Muscle layer of colon (tissue), 2 donors: ENCODE data around the gene AUTS2.
"Not testable (repeated sequence)": the region's sequence is repeated elsewhere in the genome, so short reads cannot be mapped to it uniquely, and the experiment has no call there.

ENCODE experiments used
- H3K27ac ChIP-seq: one replicate; pipeline ENCODE4 v1.7.0; 2013; ENCODE audit warnings: low read depth, mild to moderate bottlenecking, low read length, moderate library complexity
- H3K27me3 ChIP-seq, 2 donors: one replicate each; pipeline ENCODE4 v1.7.0; 2013; ENCODE audit warnings: low read length in 2 of 2, mild to moderate bottlenecking in 2 of 2; ENCODE audit not compliant: insufficient read depth in 2 of 2, control insufficient read depth in 1 of 2
- H3K36me3 ChIP-seq: one replicate; pipeline ENCODE4 v1.7.0; 2013; ENCODE audit warnings: mild to moderate bottlenecking, low read length; ENCODE audit not compliant: insufficient read depth
- H3K4me1 ChIP-seq: one replicate; pipeline ENCODE4 v1.7.0; 2013; ENCODE audit warnings: mild to moderate bottlenecking, low read length; ENCODE audit not compliant: insufficient read depth
- H3K4me3 ChIP-seq, 2 donors: one replicate each; pipeline ENCODE4 v1.7.0; 2013; ENCODE audit warnings: low read length in 2 of 2, low read depth in 1 of 2, mild to moderate bottlenecking in 1 of 2, moderate library complexity in 1 of 2
- H3K9ac ChIP-seq: one replicate; pipeline ENCODE4 v1.7.0; 2013; ENCODE audit warnings: low read length
- H3K9me3 ChIP-seq: one replicate; pipeline ENCODE4 v1.7.0; 2013; ENCODE audit warnings: mild to moderate bottlenecking, low read length
- donor health status: abdominal sarcoma.
- donor health status: Adenocarcinoma of cecum.

Gene AUTS2

DNA sequence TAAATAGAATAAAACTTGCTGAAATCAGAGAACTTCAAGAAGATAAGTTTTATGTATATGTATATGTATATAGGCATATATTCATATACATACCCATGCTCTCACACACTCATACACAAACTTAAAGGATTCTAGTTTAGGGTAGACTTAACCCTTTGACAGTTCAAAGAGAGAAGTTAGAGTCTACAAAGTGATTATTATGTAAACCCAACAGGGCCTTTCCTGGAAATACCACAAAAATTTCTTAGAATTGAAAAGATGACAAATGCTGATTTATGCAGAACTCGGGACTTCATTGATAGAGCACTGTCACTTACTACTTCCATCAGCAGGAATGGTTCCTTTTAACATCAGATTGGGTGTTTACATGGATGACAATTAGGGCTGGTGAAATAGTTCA is 763.5 kb downstream of the AUTS2 start:
- Histone ChIP-seq H3K4me1 (peaks cover 3% of the 10 kb centered on the region), H3K36me3 (no peaks in the 10 kb centered on the region), H3K9ac (no peak overlapping the region), H3K9me3 (no peaks in the 10 kb centered on the region), H3K27ac (no peak overlapping the region), H3K4me3 (no peak overlapping the region), H3K27me3 (no peaks in the 10 kb centered on the region)

DNA sequence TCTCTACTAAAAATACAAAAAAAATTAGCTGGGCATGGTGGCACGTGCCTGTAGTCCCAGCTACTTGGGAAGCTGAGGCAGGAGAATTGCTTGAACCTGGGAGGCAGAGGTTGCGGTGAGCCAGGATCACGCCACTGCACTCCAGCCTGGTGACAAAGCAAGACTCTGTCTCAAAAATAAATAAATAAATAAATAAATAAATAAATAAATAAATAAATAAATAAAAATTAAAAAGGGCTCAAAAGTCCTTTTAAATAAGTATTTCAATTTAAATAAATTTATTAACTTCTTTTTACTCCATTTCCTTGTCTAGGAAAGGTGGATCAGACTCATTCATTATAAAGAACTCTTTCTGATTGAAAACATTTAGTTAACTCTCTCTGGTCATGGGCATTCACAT is 766.1 kb downstream of the AUTS2 start:
- not testable (repeated sequence) for H3K4me1 ChIP-seq, H3K27ac ChIP-seq, H3K9ac ChIP-seq, H3K36me3 ChIP-seq, H3K4me3 ChIP-seq, H3K27me3 ChIP-seq, H3K9me3 ChIP-seq

DNA sequence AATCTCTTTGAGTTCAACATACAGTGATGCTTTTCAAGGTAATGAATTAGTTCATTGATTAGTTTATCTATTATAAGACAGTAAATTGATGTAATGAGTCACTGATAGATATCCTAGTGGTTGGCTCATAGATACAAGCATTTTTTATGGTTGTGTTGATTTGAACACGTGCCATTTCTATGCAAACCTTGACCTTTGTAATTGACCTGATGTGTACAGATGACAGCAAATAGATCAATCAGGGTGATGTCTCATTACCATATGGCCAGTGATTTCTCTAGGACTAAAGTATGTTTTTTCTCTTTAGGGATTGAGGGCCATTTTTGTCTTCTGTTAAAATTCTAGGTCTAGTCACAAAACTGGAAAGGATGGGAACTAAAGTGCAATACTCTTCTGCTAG is 773.4 kb downstream of the AUTS2 start:
- H3K4me1 ChIP-seq, result peaks cover 22% of the 10 kb centered on the region
- no peaks in the 10 kb centered on the region for H3K27me3 ChIP-seq
- H3K9ac ChIP-seq, result no peak overlapping the region
- no peak overlapping the region for H3K27ac ChIP-seq
- no peaks in the 10 kb centered on the region for H3K36me3 ChIP-seq
- H3K9me3 ChIP-seq, result no peaks in the 10 kb centered on the region
- no peak overlapping the region for H3K4me3 ChIP-seq

DNA sequence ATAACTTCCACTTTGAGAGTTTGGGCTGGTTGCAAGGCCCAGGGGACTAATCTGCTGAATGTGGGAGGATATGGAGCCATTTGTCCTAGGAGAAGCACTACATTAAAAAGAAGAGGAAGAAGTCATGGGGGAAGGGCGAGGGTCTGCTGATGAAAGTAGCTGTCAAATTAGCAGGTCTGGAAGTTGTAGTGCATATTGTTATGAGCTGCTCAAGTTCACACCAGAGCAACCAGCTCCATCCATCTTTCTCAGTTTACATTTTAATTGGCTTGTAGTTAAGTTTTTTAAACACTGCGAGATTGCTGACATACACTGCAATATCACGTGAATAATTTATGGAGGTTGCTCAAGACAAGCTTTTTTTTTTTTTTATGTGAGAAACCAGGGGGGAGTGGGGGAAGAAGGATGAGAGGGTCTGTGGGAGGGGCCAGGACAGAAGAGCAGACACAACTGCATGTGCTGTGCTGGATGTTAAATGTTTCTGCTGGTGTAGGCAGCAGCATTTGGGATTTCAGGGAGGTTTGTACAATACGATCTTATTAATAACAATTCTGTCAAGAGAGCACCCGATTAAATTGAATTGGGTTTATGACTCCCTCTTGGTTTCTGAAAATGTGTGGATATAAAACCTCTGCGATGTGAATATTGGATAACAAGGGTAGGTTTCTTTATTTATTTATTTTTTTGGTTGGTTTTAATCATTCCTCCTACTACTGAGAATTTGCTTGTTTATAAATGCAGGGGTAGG is 774.7 kb downstream of the AUTS2 start:
- no peaks in the 10 kb centered on the region for H3K27me3 ChIP-seq
- H3K4me3 ChIP-seq, result no peak overlapping the region

DNA sequence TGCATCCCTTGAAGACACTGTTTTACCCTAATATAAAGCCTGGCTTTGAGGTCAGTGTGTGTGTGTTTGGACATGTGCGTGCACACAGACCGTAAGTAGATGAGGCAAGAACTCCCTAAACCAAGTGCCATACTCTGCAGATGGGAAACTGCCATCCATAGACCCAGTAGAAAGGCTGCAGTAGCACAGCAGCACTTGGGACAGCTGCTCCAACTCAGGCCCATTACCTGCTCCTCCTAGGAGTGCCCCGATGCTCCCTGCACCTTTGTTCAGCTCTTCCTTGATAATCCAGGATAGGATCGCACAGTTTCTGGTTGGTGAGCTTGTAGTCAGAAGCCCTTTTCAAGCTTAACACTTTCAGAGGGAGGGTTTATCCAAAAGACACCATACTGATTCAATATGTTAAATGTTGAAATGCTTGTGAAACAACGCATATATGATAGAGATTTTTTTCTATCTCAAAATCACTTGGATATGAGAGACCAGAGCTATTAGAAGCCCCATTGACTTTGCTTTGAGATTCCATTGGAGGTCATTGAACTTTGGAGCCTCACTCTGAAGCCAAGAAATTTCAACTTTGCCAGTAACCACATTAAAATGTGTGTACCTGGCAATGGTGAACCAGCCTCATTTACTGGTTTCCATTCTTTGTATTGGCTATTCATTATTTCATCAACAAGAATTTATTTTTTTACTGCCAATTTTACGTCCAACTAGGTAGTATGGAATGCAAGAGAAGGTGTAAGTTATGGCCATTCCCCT is 776.7 kb downstream of the AUTS2 start:
- Histone ChIP-seq H3K4me1 (peaks cover 26% of the 10 kb centered on the region), H3K9ac (no peak overlapping the region), H3K36me3 (no peaks in the 10 kb centered on the region), H3K27me3 (no peaks in the 10 kb centered on the region), H3K9me3 (no peaks in the 10 kb centered on the region), H3K4me3 (no peak overlapping the region), H3K27ac (no peak overlapping the region)

More for the DNA sequence above, 774.7 kb downstream of the AUTS2 start:
- Histone ChIP-seq H3K27ac (no peak overlapping the region), H3K9me3 (no peaks in the 10 kb centered on the region), H3K4me1 (peaks cover 26% of the 10 kb centered on the region), H3K36me3 (no peaks in the 10 kb centered on the region), H3K9ac (no peak overlapping the region)

DNA sequence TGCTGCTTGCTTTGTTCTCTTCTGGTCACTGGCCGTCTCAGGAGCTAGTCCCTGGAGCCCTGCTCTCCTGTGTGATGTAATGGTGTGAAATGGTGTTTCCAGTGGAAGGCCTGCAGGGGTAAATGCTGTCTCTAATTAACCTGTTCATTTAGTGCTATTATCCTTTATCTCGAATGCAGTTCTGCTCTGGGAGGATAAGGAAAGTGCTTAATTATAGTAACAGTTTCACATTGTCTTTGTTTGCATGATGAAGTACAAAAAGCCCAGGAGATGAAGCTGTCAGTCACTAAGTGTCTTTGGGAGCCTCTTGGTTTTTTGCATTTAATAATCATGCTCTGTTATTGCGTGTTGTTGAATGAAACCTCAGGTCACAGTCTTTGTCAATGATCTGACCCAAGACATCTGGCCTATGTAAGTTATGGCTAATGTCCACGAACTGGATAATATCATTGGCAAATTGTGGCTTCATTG is 778.3 kb downstream of the AUTS2 start:
- H3K9me3 ChIP-seq, result no peaks in the 10 kb centered on the region
- H3K9ac ChIP-seq, result no peak overlapping the region
- no peaks in the 10 kb centered on the region for H3K27me3 ChIP-seq
- H3K4me3 ChIP-seq, result no peak overlapping the region
- H3K27ac ChIP-seq, result no peak overlapping the region
- H3K36me3 ChIP-seq, result no peaks in the 10 kb centered on the region
- H3K4me1 ChIP-seq, result peaks cover 26% of the 10 kb centered on the region

DNA sequence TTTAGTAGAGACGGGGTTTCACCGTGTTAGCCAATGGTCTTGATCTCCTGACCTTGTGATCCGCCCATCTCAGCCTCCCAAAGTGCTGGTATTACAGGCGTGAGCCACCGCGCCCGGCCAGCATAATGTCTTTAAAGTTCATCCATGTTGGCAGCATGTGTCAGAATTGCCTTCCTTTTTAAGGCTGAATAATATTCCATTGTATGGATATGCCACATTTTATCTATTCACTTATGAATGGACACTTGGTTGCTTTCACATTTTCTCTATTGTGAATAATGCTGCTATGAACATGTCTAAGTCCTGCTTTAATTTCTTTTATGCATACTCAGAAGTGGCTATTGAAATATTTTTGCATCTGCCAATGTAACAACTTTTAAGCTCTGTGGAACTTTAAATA is 779.7 kb downstream of the AUTS2 start:
- Histone ChIP-seq H3K4me1 (peaks cover 21% of the 10 kb centered on the region), H3K27ac (no peak overlapping the region), H3K9ac (no peak overlapping the region), H3K27me3 (no peaks in the 10 kb centered on the region), H3K9me3 (no peaks in the 10 kb centered on the region), H3K4me3 (no peak overlapping the region), H3K36me3 (no peaks in the 10 kb centered on the region)

DNA sequence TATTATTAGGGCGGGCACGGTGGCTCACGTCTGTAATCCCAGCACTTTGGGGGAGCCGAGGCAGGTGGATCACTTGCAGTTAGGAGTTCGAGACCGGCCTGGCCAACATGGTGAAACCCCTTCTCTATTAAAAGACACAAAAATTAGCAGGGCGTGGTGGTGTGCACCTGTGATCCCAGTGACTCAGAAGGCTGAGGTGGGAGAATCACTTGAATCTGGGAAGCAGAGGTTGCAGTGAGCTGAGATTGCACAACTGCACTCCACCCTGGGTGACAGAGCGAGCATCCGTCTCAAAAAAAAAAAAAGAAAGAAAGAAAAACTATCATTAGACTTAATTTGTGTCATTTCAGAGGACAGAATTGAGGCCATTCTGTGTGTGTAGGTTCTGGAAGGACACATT is 780.9 kb downstream of the AUTS2 start:
- Histone ChIP-seq H3K4me3 (no peak overlapping the region), H3K27me3 (no peaks in the 10 kb centered on the region), H3K9me3 (no peaks in the 10 kb centered on the region), H3K36me3 (no peaks in the 10 kb centered on the region), H3K9ac (no peak overlapping the region), H3K27ac (no peak overlapping the region), H3K4me1 (peaks cover 18% of the 10 kb centered on the region)

DNA sequence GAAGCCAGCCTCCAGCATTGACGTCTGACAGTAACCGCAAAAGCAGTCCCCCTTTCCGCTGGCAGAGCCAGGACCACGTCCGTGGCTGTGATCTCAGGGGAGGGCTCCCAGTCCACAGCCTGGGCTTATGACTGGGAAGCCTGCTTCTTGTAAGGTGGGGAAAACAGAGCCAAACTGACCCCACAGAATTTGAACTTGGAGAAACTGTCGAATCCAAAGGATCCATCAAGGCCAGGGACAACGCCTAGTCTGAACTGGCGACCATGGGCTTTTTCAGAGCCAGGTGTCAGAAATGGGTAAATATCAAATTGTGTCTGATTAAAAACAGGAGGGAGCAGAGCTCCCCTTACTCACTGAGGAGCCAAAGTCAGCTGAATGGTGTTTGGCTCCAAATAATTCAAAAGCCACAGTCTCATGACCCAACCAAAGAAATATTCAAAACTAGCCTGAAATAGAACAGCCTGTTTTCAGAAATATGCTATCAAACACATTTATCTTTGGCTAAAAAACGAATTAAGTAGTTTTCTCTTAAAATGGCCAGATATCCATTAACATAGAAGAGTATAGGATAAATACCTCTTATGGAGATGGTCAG is 782.2 kb downstream of the AUTS2 start:
- Histone ChIP-seq H3K36me3 (no peaks in the 10 kb centered on the region), H3K27ac (no peak overlapping the region), H3K27me3 (no peaks in the 10 kb centered on the region), H3K9ac (no peak overlapping the region), H3K4me3 (no peak overlapping the region), H3K9me3 (no peaks in the 10 kb centered on the region), H3K4me1 (peaks cover 13% of the 10 kb centered on the region)

DNA sequence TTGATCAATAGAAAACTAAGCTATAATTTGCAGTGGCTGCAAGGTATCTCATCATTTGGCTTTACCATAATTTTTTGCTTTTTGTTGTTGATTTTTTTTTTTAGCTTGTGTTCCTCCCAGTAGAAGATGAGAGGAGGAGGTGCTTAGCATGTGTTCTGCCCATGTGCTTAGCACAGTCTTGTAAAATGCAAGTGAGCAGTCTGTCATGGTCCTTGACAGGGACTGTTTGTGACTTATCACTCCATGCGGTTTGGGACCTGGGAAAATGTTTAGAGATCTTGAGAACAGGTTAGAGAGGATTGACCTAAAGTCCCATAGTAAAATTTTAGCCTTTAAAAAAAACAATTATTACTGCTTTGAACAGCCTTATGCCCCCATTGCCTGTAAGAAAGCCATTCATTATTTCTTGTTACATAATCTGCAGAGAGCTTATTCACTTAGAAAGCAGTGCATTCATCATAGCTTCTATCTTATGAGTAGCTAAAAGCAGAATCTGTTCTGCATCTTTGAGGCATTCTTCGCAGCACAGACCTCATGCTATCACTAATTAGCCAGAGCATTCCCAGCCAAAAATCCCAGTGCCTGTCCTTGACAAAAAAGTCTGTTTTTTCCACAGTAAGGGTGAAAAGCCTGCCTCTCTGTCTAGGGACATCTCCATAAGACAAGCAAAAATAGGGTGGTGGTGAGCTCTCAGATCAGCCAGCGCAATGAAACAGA is 784.9 kb downstream of the AUTS2 start:
- H3K9me3 ChIP-seq, result no peaks in the 10 kb centered on the region
- H3K36me3 ChIP-seq, result no peaks in the 10 kb centered on the region
- H3K9ac ChIP-seq, result no peak overlapping the region
- no peak overlapping the region for H3K27ac ChIP-seq
- H3K4me3 ChIP-seq, result no peak overlapping the region
- peaks cover 13% of the 10 kb centered on the region for H3K4me1 ChIP-seq
- no peaks in the 10 kb centered on the region for H3K27me3 ChIP-seq

DNA sequence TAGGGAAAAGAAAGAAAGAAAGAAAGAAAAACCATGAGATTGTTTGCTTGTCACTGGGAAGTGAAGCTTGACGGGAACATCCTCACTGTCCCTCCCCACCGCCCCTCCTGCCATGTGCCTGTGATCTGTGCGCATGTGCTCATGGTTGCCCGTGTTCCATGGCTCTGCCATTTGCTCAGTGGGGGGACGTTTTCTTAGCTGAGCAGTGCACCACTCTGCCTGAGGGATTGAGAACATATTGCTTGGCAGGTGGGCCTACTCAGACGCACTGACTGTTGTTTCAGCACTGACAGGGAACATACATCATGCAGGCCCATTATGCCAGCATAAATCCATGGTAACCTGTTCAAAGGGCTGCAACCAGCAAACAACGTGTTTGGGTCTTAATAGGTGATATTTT is 785.7 kb downstream of the AUTS2 start:
- no peak overlapping the region for H3K4me3 ChIP-seq
- H3K4me1 ChIP-seq, result peaks cover 13% of the 10 kb centered on the region
- H3K9me3 ChIP-seq, result no peaks in the 10 kb centered on the region
- no peak overlapping the region for H3K9ac ChIP-seq
- no peak overlapping the region for H3K27ac ChIP-seq
- H3K27me3 ChIP-seq, result no peaks in the 10 kb centered on the region
- no peaks in the 10 kb centered on the region for H3K36me3 ChIP-seq
